ENCODE data around the gene NMRAL1.

NMRAL1 gene

GRCh38 chr16:4420505-4421105 is 53.8 kb downstream of the NMRAL1 start:
- H3K9me3 ChIP-seq (ENCODE audit: control insufficient read depth, insufficient read depth, low read depth, low read length), result no peaks in the 10 kb centered on the region
- CTCF ChIA-PET, result interaction anchor here (1.4 kb wide), 1 partner anchor 18 kb away, joined by 7 read pairs; no protein-coding TSS in a partner anchor
- POLR2A ChIA-PET, result no interaction called here
- peaks cover 4% of the 10 kb centered on the region for H3K4me1 ChIP-seq (ENCODE audit: control insufficient read depth, insufficient read depth, low read length)
- TF ChIP-seq ZNF132 (tag by site-specific recombination; IDR thresholded peaks at IDR 0.05; ENCODE audit: borderline replicate concordance) (no peak), KLF16 (tag by site-specific recombination; IDR thresholded peaks at IDR 0.05) (no peak)
- TF ChIP-seq, protein P1, sequence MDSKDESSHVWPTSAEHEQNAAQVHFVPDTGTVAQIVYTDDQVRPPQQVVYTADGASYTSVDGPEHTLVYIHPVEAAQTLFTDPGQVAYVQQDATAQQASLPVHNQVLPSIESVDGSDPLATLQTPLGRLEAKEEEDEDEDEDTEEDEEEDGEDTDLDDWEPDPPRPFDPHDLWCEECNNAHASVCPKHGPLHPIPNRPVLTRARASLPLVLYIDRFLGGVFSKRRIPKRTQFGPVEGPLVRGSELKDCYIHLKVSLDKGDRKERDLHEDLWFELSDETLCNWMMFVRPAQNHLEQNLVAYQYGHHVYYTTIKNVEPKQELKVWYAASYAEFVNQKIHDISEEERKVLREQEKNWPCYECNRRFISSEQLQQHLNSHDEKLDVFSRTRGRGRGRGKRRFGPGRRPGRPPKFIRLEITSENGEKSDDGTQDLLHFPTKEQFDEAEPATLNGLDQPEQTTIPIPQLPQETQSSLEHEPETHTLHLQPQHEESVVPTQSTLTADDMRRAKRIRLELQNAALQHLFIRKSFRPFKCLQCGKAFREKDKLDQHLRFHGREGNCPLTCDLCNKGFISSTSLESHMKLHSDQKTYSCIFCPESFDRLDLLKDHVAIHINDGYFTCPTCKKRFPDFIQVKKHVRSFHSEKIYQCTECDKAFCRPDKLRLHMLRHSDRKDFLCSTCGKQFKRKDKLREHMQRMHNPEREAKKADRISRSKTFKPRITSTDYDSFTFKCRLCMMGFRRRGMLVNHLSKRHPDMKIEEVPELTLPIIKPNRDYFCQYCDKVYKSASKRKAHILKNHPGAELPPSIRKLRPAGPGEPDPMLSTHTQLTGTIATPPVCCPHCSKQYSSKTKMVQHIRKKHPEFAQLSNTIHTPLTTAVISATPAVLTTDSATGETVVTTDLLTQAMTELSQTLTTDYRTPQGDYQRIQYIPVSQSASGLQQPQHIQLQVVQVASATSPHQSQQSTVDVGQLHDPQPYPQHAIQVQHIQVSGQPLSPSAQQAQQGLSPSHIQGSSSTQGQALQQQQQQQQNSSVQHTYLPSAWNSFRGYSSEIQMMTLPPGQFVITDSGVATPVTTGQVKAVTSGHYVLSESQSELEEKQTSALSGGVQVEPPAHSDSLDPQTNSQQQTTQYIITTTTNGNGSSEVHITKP (tag by site-specific recombination; IDR thresholded peaks at IDR 0.05), result peak; percentile 52; the same call in 1 of the 2 replicates
- H3K36me3 ChIP-seq (ENCODE audit: control insufficient read depth in 2 of 2, insufficient read depth in 1 of 2, low read length in 2 of 2), result no peaks in the 10 kb centered on the region
- H3K27ac ChIP-seq (ENCODE audit: extremely low read depth, low read depth, low read length), result no peak overlapping the region
- H3K4me3 ChIP-seq (ENCODE audit: low read depth, low read length), result no peak overlapping the region

GRCh38 chr16:4419402-4419959 is 54.9 kb downstream of the NMRAL1 start:
- Histone ChIP-seq H3K4me3 (ENCODE audit: low read depth, low read length) (no peak overlapping the region), H3K27ac (ENCODE audit: extremely low read depth, low read depth, low read length) (no peak overlapping the region), H3K9me3 (ENCODE audit: control insufficient read depth, insufficient read depth, low read depth, low read length) (no peaks in the 10 kb centered on the region), H3K36me3 (ENCODE audit: control insufficient read depth in 2 of 2, insufficient read depth in 1 of 2, low read length in 2 of 2) (no peaks in the 10 kb centered on the region), H3K4me1 (ENCODE audit: control insufficient read depth, insufficient read depth, low read length) (peaks cover under 1% of the 10 kb centered on the region; the same call in 1 of the 2 replicates)
- POLR2A ChIA-PET, result no interaction called here
- TF ChIP-seq ZIC2 (tag by site-specific recombination; IDR thresholded peaks at IDR 0.05) (no peak), ZNF707 (tag by site-specific recombination; IDR thresholded peaks at IDR 0.05) (no peak), ZNF664 (tag by site-specific recombination; IDR thresholded peaks at IDR 0.05) (no peak), MYNN (tag by site-specific recombination; IDR thresholded peaks at IDR 0.05; ENCODE audit: borderline replicate concordance) (no peak), HOXA7 (CRISPR knock-in tag; IDR thresholded peaks at IDR 0.05; ENCODE audit: borderline replicate concordance) (no peak), ZNF529 (tag by site-specific recombination; IDR thresholded peaks at IDR 0.05; ENCODE audit: insufficient replicate concordance) (no peak), IKZF3 (tag by site-specific recombination; IDR thresholded peaks at IDR 0.05) (no peak), CTCF (tag by site-specific recombination; IDR thresholded peaks at IDR 0.05) (no peak)
- CTCF ChIA-PET, result interaction anchor here (1.0 to 9.9 kb wide), 2 partner anchors 17 to 166 kb away, joined by 3 to 135 read pairs; no protein-coding TSS in a partner anchor

DNA sequence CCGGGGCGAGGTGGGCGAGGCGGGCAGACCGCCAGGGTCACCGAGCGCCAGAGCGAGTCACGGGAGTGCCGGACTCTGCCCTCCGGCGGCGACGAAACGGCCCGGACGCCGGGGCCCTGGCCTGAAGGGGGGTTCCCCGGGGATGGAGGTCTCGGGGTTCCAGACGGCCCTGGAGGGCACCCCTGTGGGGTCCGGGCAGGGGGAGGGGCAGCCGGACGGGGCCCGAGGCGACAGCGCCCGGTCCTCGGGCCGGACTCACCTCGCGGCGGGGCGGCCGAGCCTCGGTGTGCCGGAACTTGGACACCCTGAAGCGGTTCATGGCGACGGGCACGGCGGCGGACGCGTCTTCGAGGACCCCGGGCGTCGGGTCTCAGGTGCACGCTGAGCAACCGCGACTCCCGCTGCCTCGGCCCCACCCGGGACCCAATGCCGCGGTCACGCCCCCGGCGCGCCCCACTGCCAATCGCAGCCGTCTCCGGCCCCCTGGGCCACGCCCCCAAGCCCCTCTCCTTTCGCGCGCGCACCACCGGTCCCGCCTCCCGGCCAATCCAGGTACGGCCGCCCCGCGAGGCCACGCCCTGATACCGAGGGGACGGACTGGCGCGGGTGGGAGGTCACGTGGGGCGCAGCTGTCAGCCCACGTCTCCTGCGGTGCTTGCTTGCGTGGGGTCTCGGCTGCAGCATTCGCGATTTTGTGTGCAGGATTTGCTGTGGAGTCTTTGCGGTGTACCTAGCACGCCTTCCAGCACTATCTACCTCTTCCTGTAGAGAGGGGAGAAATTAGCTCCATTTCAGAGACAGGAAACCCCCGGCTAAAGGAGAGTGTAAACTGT is 58.0 kb downstream of the NMRAL1 start, which contains the start of gene CORO7:
TSS of gene CORO7 (minus strand) at position 397 of the 833 bp plus-strand sequence. CDS start at position 319, 78 bp downstream.
- H3K27ac ChIP-seq (ENCODE audit: extremely low read depth, low read depth, low read length), result peak within 1 kb of the TSS; percentile 72; the same call in 1 of the 2 replicates
- CTCF ChIA-PET, result interaction anchor here (0.7 to 9.9 kb wide), 3 partner anchors 13 to 905 kb away, joined by 3 to 135 read pairs (median 3); no protein-coding TSS in a partner anchor
- peak; percentile 89 for TF ChIP-seq GLIS1 (tag by site-specific recombination; IDR thresholded peaks at IDR 0.05)
- TF ChIP-seq ZNF561 (tag by site-specific recombination; IDR thresholded peaks at IDR 0.05; ENCODE audit: borderline replicate concordance), result no peak
- TF ChIP-seq ZBTB20 (tag by site-specific recombination; IDR thresholded peaks at IDR 0.05), result peak; percentile 74
- peak; percentile 94 for TF ChIP-seq SP2 (tag by site-specific recombination; IDR thresholded peaks at IDR 0.05)
- peak; percentile 67 for TF ChIP-seq ZEB2 (tag by site-specific recombination; IDR thresholded peaks at IDR 0.05)
- TF ChIP-seq, protein P1 (tag by site-specific recombination; IDR thresholded peaks at IDR 0.05), result peak; percentile 57
- TF ChIP-seq SP7 (tag by site-specific recombination; IDR thresholded peaks at IDR 0.05), result 0 out of 2 replicates have a peak, but pooled peaks have one; percentile 40
- no peak for TF ChIP-seq ZNF843 (tag by site-specific recombination; IDR thresholded peaks at IDR 0.05)
- peak; percentile 49; the same call in 1 of the 2 replicates for TF ChIP-seq YY1 (tag by site-specific recombination; IDR thresholded peaks at IDR 0.05)
- peak; percentile 71 for TF ChIP-seq ZNF335 (tag by site-specific recombination; conservative IDR thresholded peaks at IDR 0.05)

More for the DNA sequence above, 58.0 kb downstream of the NMRAL1 start, which contains the start of gene CORO7:
- Histone ChIP-seq H3K4me1 (ENCODE audit: control insufficient read depth, insufficient read depth, low read length) (no peaks in the 10 kb centered on the region), H3K4me3 (ENCODE audit: low read depth, low read length) (peak within 1 kb of the TSS; percentile 67), H3K36me3 (ENCODE audit: control insufficient read depth in 2 of 2, insufficient read depth in 1 of 2, low read length in 2 of 2) (peaks cover 0 to 18% of the 10 kb centered on the region in 2 experiments; a peak in 1 of 3 replicates), H3K9me3 (ENCODE audit: control insufficient read depth, insufficient read depth, low read depth, low read length) (no peaks in the 10 kb centered on the region)
- POLR2A ChIA-PET, result interaction anchor here (0.5 to 1.8 kb wide), 5 partner anchors 11 to 861 kb away, joined by 3 to 6 read pairs (median 3); no protein-coding TSS in a partner anchor

All from HEK293 (cell line).